Ovary (tissue), 9 donors: ENCODE results near the gene FUBP3. TPM values are rescaled to one million over a fixed set of nuclear protein-coding genes. Genes with fewer than 3 reads are reported as not detected.

Experiments
- DNase-seq, 5 donors: peaks; one replicate each; pipeline ENCODE4 v3.0.0-alpha.2; 2019 to 2020
- H3K27ac ChIP-seq, 2 donors: fragments of 200-600 bp; one replicate each; pipeline versions ENCODE4 v1.5.1 to v1.8.0; 2019 to 2022
- H3K27me3 ChIP-seq: fragments of 200-600 bp; one replicate; pipeline ENCODE4 v1.8.0; 2022
- H3K36me3 ChIP-seq: fragments of 200-600 bp; sonication (generic); one replicate; pipeline ENCODE4 v1.5.1; 2019
- H3K4me1 ChIP-seq: one replicate; pipeline ENCODE4 v1.8.1; 2013; ENCODE audit warnings: mild to moderate bottlenecking, moderate library complexity; ENCODE audit not compliant: insufficient read depth
- H3K4me3 ChIP-seq: fragments of 200-600 bp; sonication (generic); one replicate; pipeline ENCODE4 v1.5.1; 2017
- H3K9me3 ChIP-seq, 2 donors: fragments of 200-600 bp in 1 of 2; sonication (generic) in 1 of 2; one replicate each; pipeline versions ENCODE4 v1.5.1 to v1.8.1; 2013 to 2019; ENCODE audit warnings: mild to moderate bottlenecking in 1 of 2, moderate library complexity in 1 of 2
- EP300 ChIP-seq: sonication (generic); formaldehyde crosslinking; IDR thresholded peaks from one replicate; pipeline ENCODE4 v1.6.1; 2017; ENCODE audit warnings: antibody characterized with exemption
- POLR2A ChIP-seq: fragments of 450-650 bp; IDR thresholded peaks from one replicate; pipeline ENCODE4 v1.6.1; 2017; ENCODE audit warnings: antibody characterized with exemption, mild to moderate bottlenecking, moderate library complexity
- WGBS, 3 donors: extraction: QIAGEN DNeasy Blood & Tissue Kit in 1 of 3; methylation state at CpG; one replicate each; pipeline versions ENCODE4 v1.1.5 to v1.1.7; 2013 to 2017; 5-methylcytosine and 5-hydroxymethylcytosine counted together
- intact Hi-C, 4 donors: fragments of 100-400 bp; cut with DNase I; formaldehyde crosslinking; loops; one replicate each; pipeline versions ENCODE4 v1.11.0 to v1.15.1; 2022 to 2023
- polyA plus RNA-seq, 2 donors: library from polyadenylated mRNA; stranded (reverse); fragments of 200-250 nt in 1 of 2; fragments of 350-450 nt in 1 of 2; fragmentation: Illumina TruSeq in 1 of 2; extraction: RNeasy Lipid Tissue Mini Kit (QIAGEN cat#74804) in 1 of 2; gene quantifications; one replicate each; pipeline ENCODE4 v1.2.3, GENCODE V29; 2013 to 2014
- total RNA-seq, 7 donors: library from RNA; depleted of rRNA in 2 of 7; stranded (reverse); fragments of >200 nt in 2 of 7; fragmentation: NEBNext Ultra II Directional in 3 of 7; extraction: Animal tissue kit (Norgen Biotek cat#: 25700) in 3 of 7; gene quantifications; one replicate each; pipeline versions ENCODE4 v1.1.0 to v1.2.4, GENCODE V29; 2016 to 2023
- TF ChIP-seq, protein P1 (sequence below), 3 donors: fragments of 450-650 bp in 2 of 3; fragments of 200-600 bp in 1 of 3; IDR thresholded peaks; one replicate each; pipeline versions ENCODE4 v1.5.1 to v1.8.0; 2016 to 2022; ENCODE audit warnings: antibody characterized with exemption in 3 of 3, mild to moderate bottlenecking in 1 of 3
- donor health status: DM: no; HTN: no; CAD: no; lungs with moderate emphysema.
- donor health status: DM: no; HTN: no; CAD: no.
- donor health status: Bipolar disorder and iron deficiency.
- donor health status: DM: yes; HTN: yes; CAD: no.
- donor health status: DM: no; HTN: no; CAD: no.
- donor health status: DM: yes; HTN: yes; CAD: no.

FUBP3 gene
- total and polyA plus RNA-seq, 9 donors: 15.5 to 54.3 (median 44.4) TPM

- no peaks in the 10 kb centered on the region for H3K9me3 ChIP-seq
- H3K27ac ChIP-seq: no peak overlapping the region
- no peaks in the 10 kb centered on the region for H3K27me3 ChIP-seq
- no peak overlapping the region for H3K4me3 ChIP-seq
- DNase-seq: no peak
- 70 to 80% (median 73%) methylated on average over 6 of the region's 6 CpGs for WGBS, 3 donors
- intact Hi-C loops: no loop called here
- TF ChIP-seq, protein P1, sequence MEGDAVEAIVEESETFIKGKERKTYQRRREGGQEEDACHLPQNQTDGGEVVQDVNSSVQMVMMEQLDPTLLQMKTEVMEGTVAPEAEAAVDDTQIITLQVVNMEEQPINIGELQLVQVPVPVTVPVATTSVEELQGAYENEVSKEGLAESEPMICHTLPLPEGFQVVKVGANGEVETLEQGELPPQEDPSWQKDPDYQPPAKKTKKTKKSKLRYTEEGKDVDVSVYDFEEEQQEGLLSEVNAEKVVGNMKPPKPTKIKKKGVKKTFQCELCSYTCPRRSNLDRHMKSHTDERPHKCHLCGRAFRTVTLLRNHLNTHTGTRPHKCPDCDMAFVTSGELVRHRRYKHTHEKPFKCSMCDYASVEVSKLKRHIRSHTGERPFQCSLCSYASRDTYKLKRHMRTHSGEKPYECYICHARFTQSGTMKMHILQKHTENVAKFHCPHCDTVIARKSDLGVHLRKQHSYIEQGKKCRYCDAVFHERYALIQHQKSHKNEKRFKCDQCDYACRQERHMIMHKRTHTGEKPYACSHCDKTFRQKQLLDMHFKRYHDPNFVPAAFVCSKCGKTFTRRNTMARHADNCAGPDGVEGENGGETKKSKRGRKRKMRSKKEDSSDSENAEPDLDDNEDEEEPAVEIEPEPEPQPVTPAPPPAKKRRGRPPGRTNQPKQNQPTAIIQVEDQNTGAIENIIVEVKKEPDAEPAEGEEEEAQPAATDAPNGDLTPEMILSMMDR (IDR thresholded peaks at IDR 0.05): no peak
- TF ChIP-seq POLR2A: no peak
- no peak for TF ChIP-seq EP300
- no peaks in the 10 kb centered on the region for H3K36me3 ChIP-seq
- H3K4me1 ChIP-seq: no peaks in the 10 kb centered on the region
Measured at GRCh38 chr9:130543859-130544258, 35.5 kb upstream of the FUBP3 start.

DNA sequence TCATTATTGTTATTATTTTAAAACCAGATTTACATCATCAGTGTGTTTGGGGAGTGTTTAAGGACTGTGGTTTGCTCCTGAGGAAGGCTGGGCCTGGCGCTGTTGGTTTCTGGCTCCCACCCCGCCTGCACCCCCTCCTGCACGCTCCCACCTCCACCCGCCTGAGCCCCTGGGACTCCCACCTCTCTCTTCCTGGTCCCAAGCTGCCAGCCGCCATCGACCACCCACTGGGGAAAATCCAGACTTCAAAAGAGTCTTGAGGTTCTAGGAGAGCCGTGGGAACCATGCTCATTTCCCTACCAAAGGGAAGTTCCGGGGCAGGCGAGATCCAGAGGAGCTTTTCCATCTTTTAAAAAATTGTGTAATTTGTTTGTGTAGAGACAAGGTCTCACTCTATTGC is 35.0 kb upstream of the FUBP3 start:
- Histone ChIP-seq H3K27ac (no peak overlapping the region), H3K9me3 (no peaks in the 10 kb centered on the region), H3K4me3 (no peak overlapping the region), H3K36me3 (no peaks in the 10 kb centered on the region), H3K27me3 (no peaks in the 10 kb centered on the region), H3K4me1 (no peaks in the 10 kb centered on the region)
- intact Hi-C loops: no loop called here
- DNase-seq: no peak
- 61 to 66% (median 62%) methylated on average over 9 of the region's 9 CpGs for WGBS, 3 donors
- TF ChIP-seq, protein P1 (IDR thresholded peaks at IDR 0.05): no peak
- no peak for TF ChIP-seq POLR2A
- TF ChIP-seq EP300: no peak

- Histone ChIP-seq H3K36me3 (no peaks in the 10 kb centered on the region), H3K27me3 (no peaks in the 10 kb centered on the region), H3K4me3 (no peak overlapping the region), H3K27ac (no peak overlapping the region), H3K4me1 (no peaks in the 10 kb centered on the region), H3K9me3 (no peaks in the 10 kb centered on the region)
- TF ChIP-seq, protein P1 (IDR thresholded peaks at IDR 0.05): no peak
- no peak for TF ChIP-seq POLR2A
- no peak for TF ChIP-seq EP300
- no peak for DNase-seq
- intact Hi-C loops: no loop called here
- 78 to 87% (median 85%) methylated on average over 6 of the region's 6 CpGs for WGBS, 3 donors
Measured at GRCh38 chr9:130548103-130548502, 31.3 kb upstream of the FUBP3 start.

DNA sequence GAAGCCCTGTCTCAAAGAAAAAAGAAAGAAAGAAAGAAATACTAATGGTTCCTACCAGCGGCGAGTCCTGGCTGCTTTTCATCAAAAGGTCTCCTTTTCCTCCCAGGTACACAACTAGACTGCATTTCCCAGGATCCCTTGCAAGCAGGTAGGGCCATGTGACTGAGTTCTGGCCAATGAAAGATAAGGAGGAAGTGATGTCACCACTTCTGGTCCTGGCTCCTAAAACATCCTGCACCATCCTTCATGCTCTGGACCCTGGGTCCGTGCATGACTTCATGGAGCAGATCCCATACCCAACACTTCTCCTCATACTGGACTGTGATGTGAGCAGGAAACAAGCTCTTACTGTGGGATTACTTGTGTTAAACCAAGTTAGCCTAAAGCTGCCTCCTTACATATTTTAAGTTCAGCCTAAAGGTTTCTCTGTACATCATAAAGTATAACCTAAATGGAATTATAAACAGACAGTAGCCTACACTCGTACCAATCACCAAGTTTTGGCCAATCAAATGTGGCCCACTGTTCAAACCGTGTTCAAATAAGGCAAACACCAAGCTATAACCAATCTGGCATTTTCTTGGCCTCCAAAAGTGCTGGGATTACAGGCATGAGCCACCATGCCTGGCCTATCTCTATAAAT is 30.2 kb upstream of the FUBP3 start:
- TF ChIP-seq, protein P1 (IDR thresholded peaks at IDR 0.05): no peak
- no peak for TF ChIP-seq POLR2A
- TF ChIP-seq EP300: no peak
- no peak for DNase-seq

More for the DNA sequence above, 30.2 kb upstream of the FUBP3 start:
- no peaks in the 10 kb centered on the region for H3K9me3 ChIP-seq
- intact Hi-C loops: no loop called here
- no peaks in the 10 kb centered on the region for H3K4me1 ChIP-seq
- H3K36me3 ChIP-seq: no peaks in the 10 kb centered on the region
- WGBS, 3 donors: 89 to 93% (median 90%) methylated on average over 5 of the region's 5 CpGs
- no peak overlapping the region for H3K4me3 ChIP-seq
- no peaks in the 10 kb centered on the region for H3K27me3 ChIP-seq
- H3K27ac ChIP-seq: no peak overlapping the region
